OCI-LY7 (cell line): ENCODE data around the gene FABP2. TPM values are rescaled to one million over a fixed set of nuclear protein-coding genes. Genes with fewer than 3 reads are reported as not detected.

Source experiments
- BruUV-seq: library from RNA; stranded (reverse); fragments of 400-500 nt; replicated peaks from 2 replicates; lab custom pipeline; 2021; lab: Mats Ljungman, UMichigan
- CTCF ChIA-PET: fragments of 300-600 bp; sonication (Branson Sonifier 250); formaldehyde crosslinking; loops from one replicate; lab custom pipeline; 2022; ENCODE audit warnings: antibody characterized with exemption; ENCODE audit not compliant: unreplicated experiment; lab: Charles Lee
- POLR2A ChIA-PET: fragments of 300-600 bp; sonication (Branson Sonifier 250); formaldehyde crosslinking; loops from one replicate; lab custom pipeline; 2022; ENCODE audit warnings: antibody characterized with exemption; lab: Charles Lee
- DNase-seq: peaks from one replicate; pipeline ENCODE4 v3.0.0-alpha.2; 2015; ENCODE audit warnings: low spot score
- H2AFZ ChIP-seq: fragments of 200-600 bp; sonication (generic), shearing (Covaris generic); 2 replicates; pipeline ENCODE4 v1.6.1; 2014; ENCODE audit warnings: mild to moderate bottlenecking, antibody characterized with exemption, low read length, moderate library complexity
- H3K27ac ChIP-seq: fragments of 200-600 bp; sonication (generic); 2 replicates; pipeline ENCODE4 v1.5.1; 2014; ENCODE audit warnings: mixed run types, low read depth, mild to moderate bottlenecking, moderate library complexity, low read length, inconsistent platforms; ENCODE audit not compliant: poor library complexity, severe bottlenecking
- H3K36me3 ChIP-seq: fragments of 200-600 bp; sonication (generic); 2 replicates; pipeline ENCODE4 v1.6.1; 2014; ENCODE audit warnings: mild to moderate bottlenecking, antibody characterized with exemption, low read length, moderate library complexity, mixed read lengths; ENCODE audit not compliant: insufficient read depth
- H3K4me1 ChIP-seq: fragments of 200-600 bp; sonication (generic); 2 replicates; pipeline ENCODE4 v1.5.1; 2014; ENCODE audit warnings: mild to moderate bottlenecking, low read length; ENCODE audit not compliant: insufficient read depth, poor library complexity, severe bottlenecking
- H3K4me2 ChIP-seq: fragments of 200-600 bp; sonication (generic); 2 replicates; pipeline ENCODE4 v1.6.1; 2014; ENCODE audit warnings: mild to moderate bottlenecking, low read length
- H3K4me3 ChIP-seq: fragments of 200-600 bp; sonication (generic); 2 replicates; pipeline ENCODE4 v1.5.1; 2014; ENCODE audit warnings: mild to moderate bottlenecking, low read depth, low read length; ENCODE audit not compliant: poor library complexity, severe bottlenecking
- H3K79me2 ChIP-seq: fragments of 200-600 bp; sonication (generic); 2 replicates; pipeline ENCODE4 v1.6.1; 2016; ENCODE audit warnings: low read depth, mild to moderate bottlenecking, low read length, moderate library complexity, mixed read lengths; ENCODE audit not compliant: insufficient read depth
- H3K9me2 ChIP-seq: fragments of 200-600 bp; sonication (generic); 2 replicates; pipeline ENCODE4 v1.6.1; 2016; ENCODE audit warnings: mild to moderate bottlenecking, low read length, mixed read lengths; ENCODE audit not compliant: insufficient read depth
- H3K9me3 ChIP-seq: fragments of 200-600 bp; sonication (generic); 2 replicates; pipeline ENCODE4 v1.6.1; 2014; ENCODE audit warnings: mild to moderate bottlenecking, mixed run types, low read length, mixed read lengths
- H4K20me1 ChIP-seq: fragments of 200-600 bp; sonication (generic); 2 replicates; pipeline ENCODE4 v1.6.1; 2014; ENCODE audit warnings: mild to moderate bottlenecking, antibody characterized with exemption, low read length, moderate library complexity, mixed read lengths; ENCODE audit not compliant: insufficient read depth
- EZH2phosphoT487 ChIP-seq: fragments of 200-600 bp; sonication (generic); IDR thresholded peaks from 2 replicates; pipeline ENCODE4 v1.6.1; 2018; ENCODE audit warnings: low read depth, borderline replicate concordance, mild to moderate bottlenecking, mixed run types, antibody characterized with exemption, low read length, moderate library complexity, mixed read lengths
- intact Hi-C: fragments of 100-400 bp; cut with micrococcal nuclease; formaldehyde crosslinking; loops from one replicate; pipeline ENCODE4 v1.10.0; 2022; ENCODE audit not compliant: unreplicated experiment
- total RNA-seq, 2 experiments: library from RNA; depleted of rRNA in 1 of 2; stranded (reverse); fragments of >200 nt in 1 of 2; shearing (Covaris generic) in 1 of 2; gene quantifications; 2 replicates each; pipeline ENCODE4 v1.2.3, GENCODE V29; 2014 to 2022
- TF ChIP-seq, protein P1 (sequence below): fragments of 200-600 bp; sonication (generic); conservative IDR thresholded peaks from 2 replicates; pipeline ENCODE4 v1.5.1; 2014; ENCODE audit warnings: mild to moderate bottlenecking, antibody characterized with exemption, low read length, moderate library complexity, mixed read lengths

The FABP2 gene
- total RNA-seq, 2 experiments from 2014 or later, result not detected

DNA sequence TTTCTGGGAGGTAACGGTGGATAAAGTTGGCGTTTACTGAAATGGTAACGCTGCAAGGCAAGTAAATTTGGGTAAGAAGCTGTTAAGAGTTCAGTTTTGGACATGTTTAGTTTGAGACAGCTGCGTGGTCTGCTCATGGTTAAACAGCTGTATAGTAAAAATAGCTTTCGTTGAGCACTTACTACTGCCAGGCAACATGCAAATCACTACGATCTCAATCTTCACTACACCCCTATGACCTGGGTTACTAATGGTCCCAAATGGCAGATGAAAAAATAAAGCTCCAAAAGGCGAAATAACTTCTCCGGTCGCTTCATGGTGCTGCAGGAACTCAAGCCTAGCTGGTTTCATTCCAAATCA lies 22.2 kb downstream of the FABP2 start:
- no peak for TF ChIP-seq EZH2phosphoT487
- TF ChIP-seq, protein P1, sequence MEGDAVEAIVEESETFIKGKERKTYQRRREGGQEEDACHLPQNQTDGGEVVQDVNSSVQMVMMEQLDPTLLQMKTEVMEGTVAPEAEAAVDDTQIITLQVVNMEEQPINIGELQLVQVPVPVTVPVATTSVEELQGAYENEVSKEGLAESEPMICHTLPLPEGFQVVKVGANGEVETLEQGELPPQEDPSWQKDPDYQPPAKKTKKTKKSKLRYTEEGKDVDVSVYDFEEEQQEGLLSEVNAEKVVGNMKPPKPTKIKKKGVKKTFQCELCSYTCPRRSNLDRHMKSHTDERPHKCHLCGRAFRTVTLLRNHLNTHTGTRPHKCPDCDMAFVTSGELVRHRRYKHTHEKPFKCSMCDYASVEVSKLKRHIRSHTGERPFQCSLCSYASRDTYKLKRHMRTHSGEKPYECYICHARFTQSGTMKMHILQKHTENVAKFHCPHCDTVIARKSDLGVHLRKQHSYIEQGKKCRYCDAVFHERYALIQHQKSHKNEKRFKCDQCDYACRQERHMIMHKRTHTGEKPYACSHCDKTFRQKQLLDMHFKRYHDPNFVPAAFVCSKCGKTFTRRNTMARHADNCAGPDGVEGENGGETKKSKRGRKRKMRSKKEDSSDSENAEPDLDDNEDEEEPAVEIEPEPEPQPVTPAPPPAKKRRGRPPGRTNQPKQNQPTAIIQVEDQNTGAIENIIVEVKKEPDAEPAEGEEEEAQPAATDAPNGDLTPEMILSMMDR, result no peak
- Histone ChIP-seq H3K4me1 (peaks cover 25% of the 10 kb centered on the region), H3K79me2 (peaks cover 38% of the 10 kb centered on the region), H3K4me3 (peak overlapping the region; percentile 95), H3K36me3 (peaks cover 36% of the 10 kb centered on the region), H3K4me2 (peak overlapping the region; percentile 87), H3K9me2 (no peaks in the 10 kb centered on the region), H3K9me3 (no peaks in the 10 kb centered on the region), H2AFZ (peak overlapping the region; percentile 99), H4K20me1 (no peaks in the 10 kb centered on the region), H3K27ac (peak overlapping the region; percentile 91)
- BruUV-seq, result TSS peak; percentile 68
- ChIA-PET POLR2A (interaction anchor here (0.5 to 2.3 kb wide), 15 partner anchors 9 to 352 kb away, joined by 3 to 16 read pairs (median 4); partner anchors contain the start of gene USP53), CTCF (interaction anchor here (0.6 to 1.5 kb wide), 2 partner anchors 87 to 258 kb away, joined by 3 read pairs; partner anchors contain the start of gene USP53)
- peak; percentile 62 for DNase-seq
- intact Hi-C loops, result loop anchor here (1.0 kb wide), 2 partner anchors 87 to 155 kb away; partner anchors contain the start of gene USP53

DNA sequence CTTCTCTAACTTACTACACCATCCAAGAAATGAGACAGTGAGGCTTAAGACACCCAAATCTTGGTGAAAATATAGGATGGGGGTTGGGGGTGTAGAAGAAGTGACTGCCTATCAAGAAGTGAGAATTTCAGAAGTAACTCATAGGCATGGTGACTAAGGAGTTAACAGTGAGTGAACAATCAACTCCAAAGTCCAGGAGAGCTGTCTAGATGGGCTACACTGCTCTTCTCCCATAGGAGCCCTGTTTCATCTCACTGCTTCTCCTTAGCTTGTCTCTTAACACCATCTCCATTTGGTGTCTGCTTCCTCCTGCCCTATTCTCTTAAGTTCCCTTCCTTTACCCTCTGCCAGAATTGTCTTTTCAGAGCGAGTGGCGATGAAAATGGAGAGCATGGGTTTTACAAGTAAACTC lies 22.7 kb downstream of the FABP2 start:
- Histone ChIP-seq H3K4me1 (peaks cover 25% of the 10 kb centered on the region), H3K9me2 (no peaks in the 10 kb centered on the region), H3K4me2 (peak overlapping the region; percentile 87), H2AFZ (peak overlapping the region; percentile 99; the same call in 1 of the 2 replicates), H3K27ac (peak overlapping the region; percentile 91), H3K79me2 (peaks cover 38% of the 10 kb centered on the region), H4K20me1 (no peaks in the 10 kb centered on the region), H3K36me3 (peaks cover 40% of the 10 kb centered on the region), H3K9me3 (no peaks in the 10 kb centered on the region), H3K4me3 (peak overlapping the region; percentile 95)
- CTCF ChIA-PET, result no interaction called here
- no TSS peak for BruUV-seq
- no peak for TF ChIP-seq EZH2phosphoT487
- TF ChIP-seq, protein P1, result no peak
- no peak for DNase-seq
- POLR2A ChIA-PET, result interaction anchor here (0.5 to 2.3 kb wide), 13 partner anchors 9 to 352 kb away, joined by 3 to 16 read pairs (median 5); partner anchors contain the start of gene USP53
- intact Hi-C loops, result no loop called here

DNA sequence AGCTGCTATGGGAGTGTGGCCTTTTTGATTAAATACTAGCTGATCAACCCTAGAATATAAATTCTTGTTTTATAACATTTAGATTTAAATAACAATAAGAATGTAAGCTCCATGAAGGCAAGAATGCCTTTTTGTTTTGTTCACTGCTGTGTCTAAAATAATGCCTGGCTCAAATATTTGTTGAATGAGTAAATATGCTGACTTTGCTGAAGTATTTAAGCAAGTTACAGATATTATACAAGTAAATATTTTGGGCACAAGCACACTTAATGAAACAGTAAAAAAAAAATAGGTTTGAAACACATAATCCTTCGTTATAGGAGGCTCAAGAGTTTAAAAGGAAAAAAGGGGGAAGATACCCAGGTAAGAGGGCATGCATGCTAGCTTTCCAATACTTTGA lies 24.1 kb downstream of the FABP2 start:
- Histone ChIP-seq H3K79me2 (peaks cover 38% of the 10 kb centered on the region), H3K4me2 (peak overlapping the region; percentile 87)
- POLR2A ChIA-PET, result interaction anchor here (0.6 to 0.8 kb wide), 3 partner anchors 29 to 779 kb away, joined by 3 to 5 read pairs (median 3); no protein-coding TSS in a partner anchor

More for the DNA sequence above, 24.1 kb downstream of the FABP2 start:
- H3K36me3 ChIP-seq, result peaks cover 43% of the 10 kb centered on the region
- no peak for DNase-seq
- intact Hi-C loops, result no loop called here
- H3K9me3 ChIP-seq, result no peaks in the 10 kb centered on the region
- CTCF ChIA-PET, result no interaction called here
- TF ChIP-seq EZH2phosphoT487, result no peak
- TF ChIP-seq, protein P1, result no peak
- H2AFZ ChIP-seq, result no peak overlapping the region
- peak overlapping the region; percentile 95 for H3K4me3 ChIP-seq
- no peaks in the 10 kb centered on the region for H4K20me1 ChIP-seq
- H3K27ac ChIP-seq, result no peak overlapping the region
- peaks cover 25% of the 10 kb centered on the region for H3K4me1 ChIP-seq
- H3K9me2 ChIP-seq, result no peaks in the 10 kb centered on the region
- no TSS peak for BruUV-seq
